H1 (cell line): ENCODE results near the gene RRP9. TPM values are rescaled to one million over a fixed set of nuclear protein-coding genes. Genes with fewer than 3 reads are reported as not detected.

ENCODE experiments used
- MAX ChIP-seq: IDR thresholded peaks from 2 replicates; pipeline ENCODE4 v1.6.1; 2012; ENCODE audit warnings: inconsistent platforms
- POU5F1 ChIP-seq: IDR thresholded peaks from 2 replicates; pipeline ENCODE4 v1.6.1; 2011; ENCODE audit warnings: low read depth, mild to moderate bottlenecking, low read length, moderate library complexity
- YY1 ChIP-seq: IDR thresholded peaks from 2 replicates; pipeline ENCODE4 v1.6.1; 2011; ENCODE audit warnings: low read depth, mild to moderate bottlenecking, low read length
- polyA plus RNA-seq, 7 experiments: library from polyadenylated mRNA; depleted of rRNA in 3 of 7; stranded (reverse) in 5 of 7; unstranded in 2 of 7; fragments of >200 nt in 5 of 7; fragments of 200-250 nt in 2 of 7; gene quantifications; 1 replicate in 5 of 7; 2 replicates in 1 of 7; 4 replicates in 1 of 7; pipeline versions ENCODE4 v1.2.1 to v1.2.3, GENCODE V29; 2011 to 2013; ENCODE audit warnings: missing spikeins in 2 of 7, mixed read lengths in 2 of 7
- total RNA-seq: library from RNA; stranded (reverse); fragmentation: NEBNext Ultra II Directional; extraction: Animal tissue kit (Norgen Biotek cat#: 25700); gene quantifications from 2 replicates; pipeline ENCODE4 v1.2.1, GENCODE V29; 2021
- TF ChIP-seq, protein P1 (sequence below): IDR thresholded peaks from 2 replicates; pipeline ENCODE4 v1.6.1; 2011; ENCODE audit warnings: low read depth, mild to moderate bottlenecking, low read length; ENCODE audit not compliant: insufficient read depth

Gene RRP9
- total and polyA plus RNA-seq, 2 of the 8 experiments (the other 6 are each of a cell fraction or from before 2014, with no cell fraction given) = 55.6 to 68.9 TPM

- TF ChIP-seq MAX = no peak
- TF ChIP-seq POU5F1 = no peak
- TF ChIP-seq, protein P1, sequence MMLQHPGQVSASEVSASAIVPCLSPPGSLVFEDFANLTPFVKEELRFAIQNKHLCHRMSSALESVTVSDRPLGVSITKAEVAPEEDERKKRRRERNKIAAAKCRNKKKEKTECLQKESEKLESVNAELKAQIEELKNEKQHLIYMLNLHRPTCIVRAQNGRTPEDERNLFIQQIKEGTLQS = no peak
- no peak for TF ChIP-seq YY1
Observed at GRCh38 chr3:51933471-51934138, 8.1 kb downstream of the RRP9 start (continued).
